ENCODE data around the gene HSD17B2. TPM values are rescaled to one million over a fixed set of nuclear protein-coding genes. Genes with fewer than 3 reads are reported as not detected.

Gene HSD17B2
- total and polyA plus RNA-seq, 2 donors (not counting 1 experiment from before 2014, with no cell fraction given) = 0.33 to 1.6 TPM

DNA sequence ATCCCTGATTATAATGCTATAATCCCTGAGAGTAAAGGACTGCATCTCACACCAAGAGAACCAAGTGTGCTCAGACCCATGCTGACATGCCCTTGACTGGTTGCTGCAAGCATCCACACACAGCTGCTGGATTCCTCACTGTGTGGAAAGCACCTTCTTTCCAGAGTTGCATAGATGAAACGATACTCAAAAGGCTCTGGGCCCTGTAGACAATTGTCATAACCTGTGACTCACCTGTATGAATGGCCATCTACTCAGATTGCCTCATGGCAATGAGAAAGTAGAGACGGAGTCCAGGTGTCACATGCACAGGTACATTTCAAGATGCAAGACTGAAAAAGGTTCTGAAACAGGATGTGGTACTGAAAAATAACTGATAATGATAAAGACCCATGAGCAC lies 76.9 kb downstream of the HSD17B2 start:
- Histone ChIP-seq H3K4me1 (ENCODE audit: control insufficient read depth, extremely low read depth, insufficient read depth, low read length) (no peaks in the 10 kb centered on the region), H2AFZ (ENCODE audit: low read length) (no peak overlapping the region), H3K9ac (ENCODE audit: insufficient read depth, low read length) (no peak overlapping the region), H3K79me2 (ENCODE audit: control insufficient read depth, insufficient read depth, low read length) (no peaks in the 10 kb centered on the region), H3K4me2 (ENCODE audit: extremely low read depth, insufficient read depth, low read length) (no peak overlapping the region), H3K27ac (ENCODE audit: insufficient read depth, low read length) (no peak overlapping the region), H3K27me3 (ENCODE audit: control insufficient read depth, insufficient read depth, low read length) (no peaks in the 10 kb centered on the region), H3K9me3 (ENCODE audit: control insufficient read depth, insufficient read depth, low read depth, low read length) (no peaks in the 10 kb centered on the region), H3K36me3 (ENCODE audit: control insufficient read depth, insufficient read depth, low read length) (no peaks in the 10 kb centered on the region), H3K4me3 (replicated peaks in 1 of 4; ENCODE audit: control extremely low read depth in 1 of 4, insufficient read depth in 1 of 4, low read depth in 3 of 4, low read length in 4 of 4) (no peak overlapping the region), H4K20me1 (ENCODE audit: control insufficient read depth, extremely low read depth, insufficient read depth, low read length) (no peaks in the 10 kb centered on the region)
- no peak for TF ChIP-seq EZH2 (IDR thresholded peaks at IDR 0.05; ENCODE audit: low read length, missing control alignments)
- TF ChIP-seq, protein P1, sequence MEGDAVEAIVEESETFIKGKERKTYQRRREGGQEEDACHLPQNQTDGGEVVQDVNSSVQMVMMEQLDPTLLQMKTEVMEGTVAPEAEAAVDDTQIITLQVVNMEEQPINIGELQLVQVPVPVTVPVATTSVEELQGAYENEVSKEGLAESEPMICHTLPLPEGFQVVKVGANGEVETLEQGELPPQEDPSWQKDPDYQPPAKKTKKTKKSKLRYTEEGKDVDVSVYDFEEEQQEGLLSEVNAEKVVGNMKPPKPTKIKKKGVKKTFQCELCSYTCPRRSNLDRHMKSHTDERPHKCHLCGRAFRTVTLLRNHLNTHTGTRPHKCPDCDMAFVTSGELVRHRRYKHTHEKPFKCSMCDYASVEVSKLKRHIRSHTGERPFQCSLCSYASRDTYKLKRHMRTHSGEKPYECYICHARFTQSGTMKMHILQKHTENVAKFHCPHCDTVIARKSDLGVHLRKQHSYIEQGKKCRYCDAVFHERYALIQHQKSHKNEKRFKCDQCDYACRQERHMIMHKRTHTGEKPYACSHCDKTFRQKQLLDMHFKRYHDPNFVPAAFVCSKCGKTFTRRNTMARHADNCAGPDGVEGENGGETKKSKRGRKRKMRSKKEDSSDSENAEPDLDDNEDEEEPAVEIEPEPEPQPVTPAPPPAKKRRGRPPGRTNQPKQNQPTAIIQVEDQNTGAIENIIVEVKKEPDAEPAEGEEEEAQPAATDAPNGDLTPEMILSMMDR (conservative IDR thresholded peaks at IDR 0.05 in 1 of 2, IDR thresholded peaks at IDR 0.05 in 1 of 2; ENCODE audit: low read depth in 1 of 2, low read length in 2 of 2) = no peak
- DNase-seq (ENCODE audit: low read depth in 2 of 2) = no peak

DNA sequence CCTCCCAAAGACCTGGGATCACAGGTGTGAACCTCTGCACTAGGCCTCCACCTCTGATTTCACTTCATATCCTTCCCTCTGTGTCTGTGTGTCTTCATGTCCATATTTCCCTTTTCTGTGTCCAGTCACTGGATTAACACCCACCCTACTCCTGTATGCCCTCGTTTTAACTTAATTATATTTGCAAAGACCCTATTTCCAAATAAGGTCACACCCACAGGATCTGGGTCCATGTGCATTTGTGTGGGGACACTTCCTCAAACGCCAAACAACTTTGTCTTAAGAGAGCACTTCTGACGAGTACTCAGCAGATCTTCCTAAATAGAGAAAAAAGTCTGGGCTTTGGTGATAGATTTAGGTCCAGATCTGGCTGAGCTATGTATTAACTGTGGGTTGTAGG lies 78.7 kb downstream of the HSD17B2 start:
- Histone ChIP-seq H3K9ac (ENCODE audit: insufficient read depth, low read length) (no peak overlapping the region), H3K36me3 (ENCODE audit: control insufficient read depth, insufficient read depth, low read length) (no peaks in the 10 kb centered on the region), H3K4me3 (replicated peaks in 1 of 4; ENCODE audit: control extremely low read depth in 1 of 4, insufficient read depth in 1 of 4, low read depth in 3 of 4, low read length in 4 of 4) (no peak overlapping the region), H3K9me3 (ENCODE audit: control insufficient read depth, insufficient read depth, low read depth, low read length) (no peaks in the 10 kb centered on the region), H2AFZ (ENCODE audit: low read length) (no peak overlapping the region), H3K27ac (ENCODE audit: insufficient read depth, low read length) (no peak overlapping the region), H3K4me2 (ENCODE audit: extremely low read depth, insufficient read depth, low read length) (no peak overlapping the region), H4K20me1 (ENCODE audit: control insufficient read depth, extremely low read depth, insufficient read depth, low read length) (no peaks in the 10 kb centered on the region), H3K27me3 (ENCODE audit: control insufficient read depth, insufficient read depth, low read length) (no peaks in the 10 kb centered on the region), H3K79me2 (ENCODE audit: control insufficient read depth, insufficient read depth, low read length) (no peaks in the 10 kb centered on the region), H3K4me1 (ENCODE audit: control insufficient read depth, extremely low read depth, insufficient read depth, low read length) (no peaks in the 10 kb centered on the region)
- DNase-seq (ENCODE audit: low read depth in 2 of 2) = no peak
- TF ChIP-seq EZH2 (IDR thresholded peaks at IDR 0.05; ENCODE audit: low read length, missing control alignments) = no peak
- TF ChIP-seq, protein P1 (conservative IDR thresholded peaks at IDR 0.05 in 1 of 2, IDR thresholded peaks at IDR 0.05 in 1 of 2; ENCODE audit: low read depth in 1 of 2, low read length in 2 of 2) = no peak

DNA sequence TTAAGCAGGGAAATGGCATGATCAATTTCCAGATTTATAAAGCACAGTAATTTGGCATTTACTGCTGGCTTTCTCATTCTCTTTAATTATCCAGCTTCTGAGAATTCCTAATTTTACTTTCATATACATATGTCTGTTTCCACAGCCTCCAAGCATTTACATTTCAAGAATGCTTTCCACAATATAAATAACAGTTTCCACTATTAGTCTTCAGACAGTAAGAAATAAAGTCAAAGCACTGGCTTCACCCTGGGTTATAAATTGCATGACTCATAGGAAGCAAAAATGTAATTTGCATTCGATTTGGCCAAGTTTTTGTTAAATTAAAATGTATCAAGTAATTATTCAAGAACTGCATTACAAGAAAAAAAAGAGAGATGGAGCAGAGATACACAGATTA lies 81.5 kb downstream of the HSD17B2 start:
- no peak overlapping the region for H2AFZ ChIP-seq (ENCODE audit: low read length)
- DNase-seq (ENCODE audit: low read depth in 2 of 2) = peak; percentile 11 to 31

More for the DNA sequence above, 81.5 kb downstream of the HSD17B2 start:
- Histone ChIP-seq H3K9me3 (ENCODE audit: control insufficient read depth, insufficient read depth, low read depth, low read length) (no peaks in the 10 kb centered on the region), H3K4me3 (replicated peaks in 1 of 4; ENCODE audit: control extremely low read depth in 1 of 4, insufficient read depth in 1 of 4, low read depth in 3 of 4, low read length in 4 of 4) (no peak overlapping the region), H4K20me1 (ENCODE audit: control insufficient read depth, extremely low read depth, insufficient read depth, low read length) (no peaks in the 10 kb centered on the region), H3K27me3 (ENCODE audit: control insufficient read depth, insufficient read depth, low read length) (no peaks in the 10 kb centered on the region), H3K4me2 (ENCODE audit: extremely low read depth, insufficient read depth, low read length) (no peak overlapping the region), H3K36me3 (ENCODE audit: control insufficient read depth, insufficient read depth, low read length) (no peaks in the 10 kb centered on the region), H3K9ac (ENCODE audit: insufficient read depth, low read length) (no peak overlapping the region), H3K27ac (ENCODE audit: insufficient read depth, low read length) (no peak overlapping the region), H3K4me1 (ENCODE audit: control insufficient read depth, extremely low read depth, insufficient read depth, low read length) (no peaks in the 10 kb centered on the region), H3K79me2 (ENCODE audit: control insufficient read depth, insufficient read depth, low read length) (no peaks in the 10 kb centered on the region)
- TF ChIP-seq, protein P1 (conservative IDR thresholded peaks at IDR 0.05 in 1 of 2, IDR thresholded peaks at IDR 0.05 in 1 of 2; ENCODE audit: low read depth in 1 of 2, low read length in 2 of 2) = no peak
- no peak for TF ChIP-seq EZH2 (IDR thresholded peaks at IDR 0.05; ENCODE audit: low read length, missing control alignments)
